ENCODE measurements around the gene VRK1.

DNA sequence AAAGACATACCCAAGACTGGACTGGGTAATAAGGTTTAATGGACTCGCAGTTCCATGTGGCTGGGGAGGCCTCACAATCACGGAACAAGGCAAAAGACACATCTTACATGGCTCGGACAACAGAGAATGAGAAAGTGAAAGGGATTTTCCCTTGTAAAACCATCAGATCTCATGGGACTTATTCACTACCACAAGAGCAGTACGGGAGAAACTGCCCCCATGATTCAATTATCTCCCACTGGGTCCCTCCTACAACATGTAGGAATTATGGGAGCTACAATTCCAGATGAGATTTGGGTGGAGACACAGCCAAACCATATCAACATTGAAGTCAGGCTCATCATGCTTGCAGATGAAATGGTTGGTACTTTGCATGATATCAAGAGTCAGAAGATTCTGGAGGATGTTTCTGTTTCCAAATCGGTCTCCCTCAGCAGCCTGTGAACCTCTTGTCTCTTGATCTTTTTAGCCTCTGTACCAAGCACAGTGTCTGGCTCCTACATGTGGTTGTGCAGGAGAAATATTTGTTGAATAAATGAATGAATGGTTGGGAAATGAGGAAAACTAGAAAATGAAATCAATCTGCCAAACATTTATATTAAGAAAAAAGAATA is 98.6 kb downstream of the VRK1 start:
- TF ChIP-seq, protein P1, sequence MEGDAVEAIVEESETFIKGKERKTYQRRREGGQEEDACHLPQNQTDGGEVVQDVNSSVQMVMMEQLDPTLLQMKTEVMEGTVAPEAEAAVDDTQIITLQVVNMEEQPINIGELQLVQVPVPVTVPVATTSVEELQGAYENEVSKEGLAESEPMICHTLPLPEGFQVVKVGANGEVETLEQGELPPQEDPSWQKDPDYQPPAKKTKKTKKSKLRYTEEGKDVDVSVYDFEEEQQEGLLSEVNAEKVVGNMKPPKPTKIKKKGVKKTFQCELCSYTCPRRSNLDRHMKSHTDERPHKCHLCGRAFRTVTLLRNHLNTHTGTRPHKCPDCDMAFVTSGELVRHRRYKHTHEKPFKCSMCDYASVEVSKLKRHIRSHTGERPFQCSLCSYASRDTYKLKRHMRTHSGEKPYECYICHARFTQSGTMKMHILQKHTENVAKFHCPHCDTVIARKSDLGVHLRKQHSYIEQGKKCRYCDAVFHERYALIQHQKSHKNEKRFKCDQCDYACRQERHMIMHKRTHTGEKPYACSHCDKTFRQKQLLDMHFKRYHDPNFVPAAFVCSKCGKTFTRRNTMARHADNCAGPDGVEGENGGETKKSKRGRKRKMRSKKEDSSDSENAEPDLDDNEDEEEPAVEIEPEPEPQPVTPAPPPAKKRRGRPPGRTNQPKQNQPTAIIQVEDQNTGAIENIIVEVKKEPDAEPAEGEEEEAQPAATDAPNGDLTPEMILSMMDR (IDR thresholded peaks at IDR 0.05), result no peak
- TF ChIP-seq POLR2A (IDR thresholded peaks at IDR 0.05) (no peak), EP300 (IDR thresholded peaks at IDR 0.05) (no peak)

All from ovary (tissue), 3 donors.